K562 (cell line): ENCODE measurements around the gene WDR27. TPM values are rescaled to one million over a fixed set of nuclear protein-coding genes. Genes with fewer than 3 reads are reported as not detected.

Experiments
- ATAC-seq: fragments of 200-7000 bp; cut with Tn5 transposase; 3 replicates; pipeline ENCODE4 v1.9.1; 2020; ENCODE audit warnings: moderate library complexity
- BruUV-seq: library from RNA; stranded (reverse); fragments of 400-500 nt; replicated peaks from 2 replicates; lab custom pipeline; 2021; lab: Mats Ljungman, UMichigan
- CTCF ChIA-PET: fragments of 300-600 bp; formaldehyde crosslinking; extraction: SDS; loops from one replicate; lab custom pipeline; 2021; ENCODE audit warnings: low intra/inter-chr PET ratio; lab: Yijun Ruan, JAX
- POLR2A ChIA-PET: fragments of 300-600, 350-650 bp; sonication (Branson Sonifier 250); formaldehyde crosslinking; extraction: SDS; loops from one replicate; lab custom pipeline; 2021; ENCODE audit warnings: antibody characterized with exemption, inconsistent platforms; lab: Yijun Ruan, JAX
- DNase-seq, 4 experiments: peaks; one replicate each; pipeline versions ENCODE4 v3.0.0 to v3.0.0-alpha.2; 2011 to 2018; ENCODE audit warnings: low spot score in 3 of 4, mixed read lengths in 3 of 4; ENCODE audit errors: extremely low read depth in 1 of 4
- FAIRE-seq: peaks from 2 replicates; lab custom pipeline; 2011; peaks lifted over from hg19 to GRCh38; lab: Jason Lieb, UNC
- H2AFZ ChIP-seq: 2 replicates; pipeline ENCODE4 v1.6.0; 2011; ENCODE audit warnings: low read depth, low read length, control low read depth, inconsistent platforms
- H3K27ac ChIP-seq: fragments of 200-600 bp; 3 replicates; pipeline ENCODE4 v1.8.0; 2011; ENCODE audit warnings: low read depth, mild to moderate bottlenecking, control low read depth, inconsistent platforms, low read length, moderate library complexity, mixed read lengths; ENCODE audit errors: extremely low read depth
- H3K27me3 ChIP-seq, 2 experiments: fragments of 300-600 bp in 1 of 2; 2 replicates in 1 of 2; 3 replicates in 1 of 2; pipeline versions ENCODE4 v1.6.0 to v1.8.0; 2011; ENCODE audit warnings: inconsistent platforms in 2 of 2, low read length in 2 of 2, mild to moderate bottlenecking in 1 of 2, mixed read lengths in 1 of 2, moderate library complexity in 1 of 2; ENCODE audit not compliant: control insufficient read depth in 2 of 2, insufficient read depth in 2 of 2
- H3K36me3 ChIP-seq: fragments of 300-600 bp; 3 replicates; pipeline ENCODE4 v1.8.0; 2011; ENCODE audit warnings: mild to moderate bottlenecking, low read length, inconsistent platforms; ENCODE audit not compliant: control insufficient read depth, insufficient read depth
- H3K4me1 ChIP-seq, 2 experiments: fragments of 200-600 bp in 1 of 2; replicated peaks in 1 of 2; 2 replicates in 1 of 2; 3 replicates in 1 of 2; pipeline versions ENCODE4 v1.5.1 to v1.8.0; 2011; ENCODE audit warnings: inconsistent platforms in 2 of 2, low read length in 2 of 2, mild to moderate bottlenecking in 1 of 2, mixed read lengths in 1 of 2, moderate library complexity in 1 of 2; ENCODE audit not compliant: control insufficient read depth in 2 of 2, insufficient read depth in 2 of 2
- H3K4me2 ChIP-seq: 2 replicates; pipeline ENCODE4 v1.6.1; 2011; ENCODE audit warnings: low read length, control low read depth, inconsistent platforms, mixed read lengths; ENCODE audit not compliant: insufficient read depth
- H3K4me3 ChIP-seq: fragments of 200-600 bp; sonication (generic), shearing (Covaris generic); 2 replicates; pipeline ENCODE4 v1.5.1; 2016; ENCODE audit warnings: control low read depth, inconsistent platforms
- H3K79me2 ChIP-seq: fragments of 200-600 bp; 3 replicates; pipeline ENCODE4 v1.8.0; 2011; ENCODE audit warnings: low read length, inconsistent platforms; ENCODE audit not compliant: control insufficient read depth, insufficient read depth
- H3K9ac ChIP-seq, 2 experiments: 2 replicates each; pipeline versions ENCODE4 v1.6.0 to v1.6.1; 2011; ENCODE audit warnings: low read depth in 2 of 2, low read length in 2 of 2, control low read depth in 1 of 2, inconsistent platforms in 1 of 2, mild to moderate bottlenecking in 1 of 2, mixed read lengths in 1 of 2; ENCODE audit not compliant: insufficient read depth in 1 of 2
- H3K9me1 ChIP-seq: one replicate; pipeline ENCODE4 v1.6.0; 2011; ENCODE audit warnings: inconsistent platforms, mild to moderate bottlenecking, low read length, moderate library complexity; ENCODE audit not compliant: control insufficient read depth, insufficient read depth
- H3K9me3 ChIP-seq: replicated peaks from 2 replicates; pipeline ENCODE4 v1.5.1; 2011; ENCODE audit warnings: low read depth, low read length, inconsistent platforms; ENCODE audit not compliant: control insufficient read depth, insufficient read depth
- H4K20me1 ChIP-seq: replicated peaks from 2 replicates; pipeline ENCODE4 v1.6.1; 2011; ENCODE audit warnings: low read length, inconsistent platforms, mixed read lengths; ENCODE audit not compliant: control insufficient read depth, insufficient read depth
- CLOCK ChIP-seq: fragments of 250-450 bp; sonication (Bioruptor Pico); IDR thresholded peaks from 2 replicates; pipeline ENCODE4 v1.4.0; 2020; ENCODE audit warnings: mild to moderate bottlenecking, moderate library complexity, borderline replicate concordance
- FOS ChIP-seq: IDR thresholded peaks from 3 replicates; pipeline ENCODE4 v1.6.1; 2011; ENCODE audit not compliant: insufficient read length; ENCODE audit errors: extremely low read depth
- STAT5B ChIP-seq: fragments of 250-450 bp; sonication (Bioruptor Pico); IDR thresholded peaks from 2 replicates; pipeline ENCODE4 v1.8.0; 2021; ENCODE audit warnings: mild to moderate bottlenecking, inconsistent platforms
- ZBTB12 ChIP-seq: fragments of 250-450 bp; sonication (Bioruptor Pico); IDR thresholded peaks from 2 replicates; pipeline ENCODE4 v1.4.0; 2020
- ZNF134 ChIP-seq: fragments of 250-450 bp; sonication (Bioruptor Pico); conservative IDR thresholded peaks from 2 replicates; pipeline ENCODE4 v1.4.0; 2020
- ZNF445 ChIP-seq: fragments of 250-450 bp; sonication (Bioruptor Pico); IDR thresholded peaks from 2 replicates; pipeline ENCODE4 v1.4.0; 2020; ENCODE audit warnings: low read depth, mild to moderate bottlenecking, moderate library complexity
- ZNF655 ChIP-seq: fragments of 250-450 bp; sonication (Bioruptor Pico); IDR thresholded peaks from 2 replicates; pipeline ENCODE4 v1.5.0; 2021
- WGBS: fragments of 100-300 bp; shearing (Covaris generic); methylation state at CpG from one replicate; pipeline ENCODE4 v1.1.6; 2016; ENCODE audit warnings: low coverage, mixed read lengths; ENCODE audit not compliant: insufficient coverage; ENCODE audit errors: missing lambda C conversion rate; 5-methylcytosine and 5-hydroxymethylcytosine counted together
- in situ Hi-C: fragments of 300-500 bp; cut with MboI; formaldehyde crosslinking; loops from 4 replicates; pipeline ENCODE4 v1.15.0; 2018; ENCODE audit warnings: inconsistent platforms, mixed read lengths
- intact Hi-C: fragments of 100-400 bp; cut with micrococcal nuclease; formaldehyde crosslinking; loops from 2 replicates; pipeline ENCODE4 v1.14.2; 2022
- polyA plus RNA-seq, 8 experiments: library from polyadenylated mRNA; depleted of rRNA in 4 of 8; stranded (reverse) in 5 of 8; unstranded in 3 of 8; fragments of >200 nt; fragmentation: Nextera tagmentation in 2 of 8; fragmentation: Illumina TruSeq in 1 of 8; extraction: Ambion mirVana in 2 of 8; extraction: Trizol in 1 of 8; gene quantifications; 2 replicates each; pipeline versions ENCODE4 v1.2.1 to v1.2.3, GENCODE V29; 2011 to 2014; ENCODE audit warnings: inconsistent platforms in 1 of 8, missing spikeins in 1 of 8
- total RNA-seq, 7 experiments: library from RNA; depleted of rRNA in 6 of 7; stranded (reverse); fragments of >200 nt in 6 of 7; fragmentation: Illumina TruSeq in 2 of 7; extraction: Trizol in 2 of 7; gene quantifications; 2 replicates each; pipeline versions ENCODE4 v1.2.1 to v1.2.3, GENCODE V29; 2011 to 2021; ENCODE audit warnings: low replicate concordance in 1 of 7

The WDR27 gene
- total and polyA plus RNA-seq, 9 of the 15 experiments (the other 6 are each of a cell fraction or from before 2014, with no cell fraction given): 4.3 to 77.2 (median 22.7) TPM

GRCh38 chr6:169583886-169584541, 117.8 kb downstream of the WDR27 start (continued):
- no peak for TF ChIP-seq ZBTB12 (CRISPR knock-in tag)
- TF ChIP-seq FOS: no peak
- TF ChIP-seq CLOCK (CRISPR knock-in tag): no peak

- in situ Hi-C loops: no loop called here
- Histone ChIP-seq H2AFZ (no peak overlapping the region), H3K4me2 (no peak overlapping the region), H3K4me1 (peaks cover 0 to 8% of the 10 kb centered on the region in 2 experiments; a peak in 1 of 5 replicates), H4K20me1 (no peaks in the 10 kb centered on the region), H3K9me1 (no peaks in the 10 kb centered on the region), H3K36me3 (no peaks in the 10 kb centered on the region), H3K4me3 (no peak overlapping the region), H3K9me3 (no peaks in the 10 kb centered on the region), H3K9ac (no peak overlapping the region), H3K27me3 (peaks cover 0 to 2% of the 10 kb centered on the region in 2 experiments; a peak in 1 of 5 replicates), H3K27ac (no peak overlapping the region), H3K79me2 (no peaks in the 10 kb centered on the region)
- no TSS peak for BruUV-seq
- ChIA-PET CTCF (no interaction called here), POLR2A (interaction anchor here (0.6 to 1.4 kb wide), 3 partner anchors 10 to 316 kb away, joined by 3 to 4 read pairs (median 3); no protein-coding TSS in a partner anchor)
- no peak for DNase-seq
- intact Hi-C loops: no loop called here
- peak; percentile 11 for FAIRE-seq
- ATAC-seq: no peak
- 27% methylated on average over 7 of the region's 7 CpGs for WGBS
- TF ChIP-seq STAT5B (CRISPR knock-in tag): no peak
- no peak for TF ChIP-seq ZNF445 (CRISPR knock-in tag)
- TF ChIP-seq ZNF134 (CRISPR knock-in tag): no peak
- TF ChIP-seq ZNF655 (CRISPR knock-in tag): no peak
Observed at GRCh38 chr6:169579407-169580111, 122.3 kb downstream of the WDR27 start.
